GM23248 (cell line): Measurements from ENCODE around the gene ARHGAP33.

ENCODE experiments used
- EZH2 ChIP-seq: fragments of 200-600 bp; sonication (generic); IDR thresholded peaks from 2 replicates; pipeline ENCODE4 v1.6.1; 2018; ENCODE audit warnings: antibody characterized with exemption, mild to moderate bottlenecking; ENCODE audit not compliant: insufficient read depth, poor library complexity, severe bottlenecking
- EZH2phosphoT487 ChIP-seq: fragments of 200-600 bp; sonication (generic); IDR thresholded peaks from 2 replicates; pipeline ENCODE4 v1.6.1; 2018; ENCODE audit warnings: antibody characterized with exemption, moderate library complexity, mild to moderate bottlenecking, low read depth; ENCODE audit not compliant: insufficient read depth

DNA sequence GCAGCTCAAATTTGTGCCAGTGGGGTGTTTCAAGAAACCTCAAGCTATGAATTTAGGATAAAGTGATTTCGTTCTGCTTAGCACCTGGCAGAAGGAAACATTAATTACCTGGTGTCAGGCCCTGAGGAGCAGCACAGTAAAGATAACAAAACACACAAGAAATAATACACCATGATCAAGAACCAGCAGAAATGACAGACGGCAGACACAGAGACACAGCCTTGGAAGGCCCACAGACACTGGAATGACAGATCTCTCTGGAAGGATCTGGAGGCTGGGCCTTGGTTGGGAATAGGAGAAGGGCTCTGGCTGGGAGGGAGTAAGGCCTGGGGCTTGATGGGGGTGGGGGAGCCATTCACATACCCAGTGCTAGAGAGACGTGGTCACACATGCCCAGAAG is 26.5 kb downstream of the ARHGAP33 start:
- TF ChIP-seq EZH2, result no peak
- no peak for TF ChIP-seq EZH2phosphoT487
